Mammary epithelial cell (primary cell): ENCODE results near the gene PMPCA.

Experiments
- EZH2 ChIP-seq: IDR thresholded peaks from 2 replicates; pipeline ENCODE4 v1.6.1; 2012; ENCODE audit warnings: low read length, inconsistent platforms, borderline replicate concordance
- TF ChIP-seq, protein P1 (sequence below), 2 donors: IDR thresholded peaks in 1 of 2; conservative IDR thresholded peaks in 1 of 2; 2 replicates each; pipeline ENCODE4 v1.5.1; 2011 to 2012; ENCODE audit warnings: inconsistent platforms in 2 of 2, low read length in 2 of 2, mild to moderate bottlenecking in 2 of 2, control low read depth in 1 of 2, low read depth in 1 of 2; ENCODE audit not compliant: insufficient read depth in 1 of 2; ENCODE audit errors: extremely low read depth in 1 of 2

DNA sequence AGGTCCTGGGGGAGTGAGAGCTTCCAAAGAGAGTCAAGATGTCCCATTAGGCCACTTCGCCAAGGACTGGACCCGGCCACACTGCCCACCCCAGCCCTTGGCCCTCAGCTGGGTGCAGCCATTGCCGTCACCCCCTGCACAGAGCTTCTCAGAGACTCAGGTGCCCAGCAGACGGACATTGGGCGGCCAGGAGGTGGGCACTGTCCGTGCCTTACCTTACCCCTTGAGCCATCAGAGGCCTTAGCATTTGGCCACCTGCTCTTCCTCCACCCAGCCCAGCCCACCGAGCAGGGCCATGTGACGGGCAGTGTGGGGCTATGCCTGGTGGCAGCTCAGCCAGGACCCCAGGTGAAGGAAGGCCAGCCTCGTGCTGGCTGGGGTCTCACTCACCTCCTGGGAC lies 43.6 kb upstream of the PMPCA start:
- TF ChIP-seq, protein P1, sequence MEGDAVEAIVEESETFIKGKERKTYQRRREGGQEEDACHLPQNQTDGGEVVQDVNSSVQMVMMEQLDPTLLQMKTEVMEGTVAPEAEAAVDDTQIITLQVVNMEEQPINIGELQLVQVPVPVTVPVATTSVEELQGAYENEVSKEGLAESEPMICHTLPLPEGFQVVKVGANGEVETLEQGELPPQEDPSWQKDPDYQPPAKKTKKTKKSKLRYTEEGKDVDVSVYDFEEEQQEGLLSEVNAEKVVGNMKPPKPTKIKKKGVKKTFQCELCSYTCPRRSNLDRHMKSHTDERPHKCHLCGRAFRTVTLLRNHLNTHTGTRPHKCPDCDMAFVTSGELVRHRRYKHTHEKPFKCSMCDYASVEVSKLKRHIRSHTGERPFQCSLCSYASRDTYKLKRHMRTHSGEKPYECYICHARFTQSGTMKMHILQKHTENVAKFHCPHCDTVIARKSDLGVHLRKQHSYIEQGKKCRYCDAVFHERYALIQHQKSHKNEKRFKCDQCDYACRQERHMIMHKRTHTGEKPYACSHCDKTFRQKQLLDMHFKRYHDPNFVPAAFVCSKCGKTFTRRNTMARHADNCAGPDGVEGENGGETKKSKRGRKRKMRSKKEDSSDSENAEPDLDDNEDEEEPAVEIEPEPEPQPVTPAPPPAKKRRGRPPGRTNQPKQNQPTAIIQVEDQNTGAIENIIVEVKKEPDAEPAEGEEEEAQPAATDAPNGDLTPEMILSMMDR (conservative IDR thresholded peaks at IDR 0.05 in 1 of 2, IDR thresholded peaks at IDR 0.05 in 1 of 2; ENCODE audit: extremely low read depth in 1 of 2, insufficient read depth in 1 of 2, low read depth in 1 of 2, low read length in 2 of 2): no peak
- TF ChIP-seq EZH2: no peak
